ENCODE data around the gene ATL2.

Gene ATL2

GRCh38 chr2:38277245-38278116, 99.6 kb downstream of the ATL2 start:
- ChIA-PET CTCF (no interaction called here), POLR2A (no interaction called here)
- no peak for DNase-seq (ENCODE audit: extremely low spot score)
- TF ChIP-seq CTBP1 (IDR thresholded peaks at IDR 0.05; ENCODE audit: borderline replicate concordance) = peak; percentile 86; the same call in 1 of the 2 replicates
- 0 out of 2 replicates have a peak, but pooled peaks have one; percentile 39 for TF ChIP-seq L3MBTL2 (conservative IDR thresholded peaks at IDR 0.05)
- TF ChIP-seq FOXM1 (IDR thresholded peaks at IDR 0.05; ENCODE audit: borderline replicate concordance) = no peak

- ChIA-PET POLR2A (interaction anchor here (1.0 kb wide), 1 partner anchor 198 kb away, joined by 4 read pairs; the partner anchor contains the start of gene CYP1B1), CTCF (interaction anchor here (0.6 to 2.8 kb wide), 17 partner anchors 9 to 383 kb away, joined by 3 to 12 read pairs (median 4); partner anchors contain the start of gene CYP1B1)
Observed at GRCh38 chr2:38274286-38275276, 102.5 kb downstream of the ATL2 start.

GRCh38 chr2:38271697-38272096, 105.4 kb downstream of the ATL2 start:
- DNase-seq (ENCODE audit: extremely low spot score) = no peak
- TF ChIP-seq L3MBTL2 (conservative IDR thresholded peaks at IDR 0.05) = no peak
- TF ChIP-seq FOXM1 (IDR thresholded peaks at IDR 0.05; ENCODE audit: borderline replicate concordance) = no peak
- no peak for TF ChIP-seq FOXK2 (IDR thresholded peaks at IDR 0.05)
- no peak for TF ChIP-seq BHLHE40 (IDR thresholded peaks at IDR 0.05; ENCODE audit: borderline replicate concordance)
- TF ChIP-seq NFRKB (IDR thresholded peaks at IDR 0.05) = no peak
- no peak for TF ChIP-seq HDGF (IDR thresholded peaks at IDR 0.05; ENCODE audit: borderline replicate concordance)
- TF ChIP-seq PKNOX1 (IDR thresholded peaks at IDR 0.05) = no peak
- TF ChIP-seq LEF1 (IDR thresholded peaks at IDR 0.05; ENCODE audit: borderline replicate concordance) = no peak
- TF ChIP-seq ARNT (IDR thresholded peaks at IDR 0.05) = no peak
- TF ChIP-seq SP1 (IDR thresholded peaks at IDR 0.05) = no peak
- TF ChIP-seq ZNF384 (IDR thresholded peaks at IDR 0.05) = no peak
- TF ChIP-seq FOXA1 (IDR thresholded peaks at IDR 0.05) = no peak
- TF ChIP-seq SUZ12 (IDR thresholded peaks at IDR 0.05) = no peak
- TF ChIP-seq ELF4 (IDR thresholded peaks at IDR 0.05) = no peak
- TF ChIP-seq CTBP1 (IDR thresholded peaks at IDR 0.05; ENCODE audit: borderline replicate concordance) = no peak
- TF ChIP-seq TARDBP (IDR thresholded peaks at IDR 0.05) = no peak
- CTCF ChIA-PET = no interaction called here
- POLR2A ChIA-PET = no interaction called here

More at GRCh38 chr2:38274286-38275276, 102.5 kb downstream of the ATL2 start:
- DNase-seq (ENCODE audit: extremely low spot score) = peak; percentile 56
- TF ChIP-seq NFRKB (IDR thresholded peaks at IDR 0.05) = no peak
- TF ChIP-seq ZNF384 (IDR thresholded peaks at IDR 0.05) = peak; percentile 78
- no peak for TF ChIP-seq FOXM1 (IDR thresholded peaks at IDR 0.05; ENCODE audit: borderline replicate concordance)
- no peak for TF ChIP-seq SUZ12 (IDR thresholded peaks at IDR 0.05)

- CTCF ChIA-PET = interaction anchor here (0.5 to 0.8 kb wide), 2 partner anchors 47 to 154 kb away, joined by 3 read pairs; no protein-coding TSS in a partner anchor
- POLR2A ChIA-PET = no interaction called here
- TF ChIP-seq ELF4 (IDR thresholded peaks at IDR 0.05) = no peak
- no peak for TF ChIP-seq PKNOX1 (IDR thresholded peaks at IDR 0.05)
- no peak for TF ChIP-seq NFRKB (IDR thresholded peaks at IDR 0.05)
- no peak for TF ChIP-seq L3MBTL2 (conservative IDR thresholded peaks at IDR 0.05)
- no peak for TF ChIP-seq SP1 (IDR thresholded peaks at IDR 0.05)
- TF ChIP-seq BHLHE40 (IDR thresholded peaks at IDR 0.05; ENCODE audit: borderline replicate concordance) = no peak
- no peak for DNase-seq (ENCODE audit: extremely low spot score)
Observed at GRCh38 chr2:38269421-38269820, 107.7 kb downstream of the ATL2 start.

- TF ChIP-seq PKNOX1 (IDR thresholded peaks at IDR 0.05) = no peak
- no peak for TF ChIP-seq HDGF (IDR thresholded peaks at IDR 0.05; ENCODE audit: borderline replicate concordance)
- no peak for TF ChIP-seq NFRKB (IDR thresholded peaks at IDR 0.05)
- no peak for TF ChIP-seq ELF4 (IDR thresholded peaks at IDR 0.05)
- TF ChIP-seq LEF1 (IDR thresholded peaks at IDR 0.05; ENCODE audit: borderline replicate concordance) = no peak
- TF ChIP-seq SP1 (IDR thresholded peaks at IDR 0.05) = no peak
- TF ChIP-seq ZNF384 (IDR thresholded peaks at IDR 0.05) = no peak
- TF ChIP-seq CTBP1 (IDR thresholded peaks at IDR 0.05; ENCODE audit: borderline replicate concordance) = no peak
- TF ChIP-seq ARNT (IDR thresholded peaks at IDR 0.05) = no peak
- no peak for TF ChIP-seq SUZ12 (IDR thresholded peaks at IDR 0.05)
- TF ChIP-seq TARDBP (IDR thresholded peaks at IDR 0.05) = no peak
- TF ChIP-seq L3MBTL2 (conservative IDR thresholded peaks at IDR 0.05) = no peak
- no peak for TF ChIP-seq BHLHE40 (IDR thresholded peaks at IDR 0.05; ENCODE audit: borderline replicate concordance)
Observed at GRCh38 chr2:38268691-38269327, 108.3 kb downstream of the ATL2 start.

More at GRCh38 chr2:38268691-38269327, 108.3 kb downstream of the ATL2 start:
- POLR2A ChIA-PET = no interaction called here
- CTCF ChIA-PET = interaction anchor here (0.8 kb wide), 1 partner anchor 153 kb away, joined by 3 read pairs; no protein-coding TSS in a partner anchor
- no peak for DNase-seq (ENCODE audit: extremely low spot score)

Data from HEK293T (cell line).